MCF 10A (cell line): ENCODE results near the gene TSGA10IP. TPM values are rescaled to one million over a fixed set of nuclear protein-coding genes. Genes with fewer than 3 reads are reported as not detected.

Source experiments
- BruUV-seq: library from RNA; stranded (reverse); fragments of 400-500 nt; replicated peaks from 2 replicates; lab custom pipeline; 2021; lab: Mats Ljungman, UMichigan
- CTCF ChIA-PET: fragments of 300-600 bp; sonication (Branson Sonifier 250); formaldehyde crosslinking; extraction: SDS; loops from one replicate; lab custom pipeline; 2021; ENCODE audit warnings: antibody characterized with exemption, inconsistent platforms; lab: Yijun Ruan, JAX
- POLR2A ChIA-PET: fragments of 300-600, 350-650 bp; sonication (Branson Sonifier 250); formaldehyde crosslinking; extraction: SDS; loops from one replicate; lab custom pipeline; 2020; ENCODE audit warnings: antibody characterized with exemption, inconsistent platforms; lab: Yijun Ruan, JAX
- DNase-seq: peaks from one replicate; pipeline ENCODE4 v3.0.0-alpha.2; 2018; ENCODE audit not compliant: unreplicated experiment
- H3K27ac Mint-ChIP-seq: one replicate; pipeline ENCODE4 v1.8.0; 2022; ENCODE audit warnings: mild to moderate bottlenecking, low read depth, mixed read lengths; ENCODE audit not compliant: unreplicated experiment
- H3K27me3 Mint-ChIP-seq: one replicate; pipeline ENCODE4 v1.8.0; 2022; ENCODE audit warnings: mixed read lengths; ENCODE audit not compliant: insufficient read depth, unreplicated experiment
- H3K36me3 Mint-ChIP-seq: one replicate; pipeline ENCODE4 v1.8.0; 2022; ENCODE audit warnings: mild to moderate bottlenecking, moderate library complexity, mixed read lengths; ENCODE audit not compliant: insufficient read depth, unreplicated experiment
- H3K4me1 Mint-ChIP-seq: one replicate; pipeline ENCODE4 v1.8.0; 2022; ENCODE audit warnings: mixed read lengths; ENCODE audit not compliant: insufficient read depth, unreplicated experiment
- H3K4me3 Mint-ChIP-seq: one replicate; pipeline ENCODE4 v1.8.0; 2022; ENCODE audit warnings: mild to moderate bottlenecking, moderate library complexity, mixed read lengths; ENCODE audit not compliant: unreplicated experiment
- H3K9me3 Mint-ChIP-seq: one replicate; pipeline ENCODE4 v1.8.0; 2022; ENCODE audit warnings: mixed read lengths; ENCODE audit not compliant: unreplicated experiment
- CTCF ChIP-seq: fragments of 200-600 bp; IDR thresholded peaks from one replicate; pipeline ENCODE4 v1.8.0; 2022; ENCODE audit warnings: antibody characterized with exemption, mild to moderate bottlenecking; ENCODE audit not compliant: unreplicated experiment
- intact Hi-C: fragments of 100-400 bp; cut with micrococcal nuclease; formaldehyde crosslinking; loops from 2 replicates; pipeline ENCODE4 v1.14.1; 2022
- total RNA-seq: library from RNA; stranded (reverse); gene quantifications from 2 replicates; pipeline ENCODE4 v1.2.3, GENCODE V29; 2022

Gene TSGA10IP
- total RNA-seq, 1 experiment from 2014 or later, result not detected

DNA sequence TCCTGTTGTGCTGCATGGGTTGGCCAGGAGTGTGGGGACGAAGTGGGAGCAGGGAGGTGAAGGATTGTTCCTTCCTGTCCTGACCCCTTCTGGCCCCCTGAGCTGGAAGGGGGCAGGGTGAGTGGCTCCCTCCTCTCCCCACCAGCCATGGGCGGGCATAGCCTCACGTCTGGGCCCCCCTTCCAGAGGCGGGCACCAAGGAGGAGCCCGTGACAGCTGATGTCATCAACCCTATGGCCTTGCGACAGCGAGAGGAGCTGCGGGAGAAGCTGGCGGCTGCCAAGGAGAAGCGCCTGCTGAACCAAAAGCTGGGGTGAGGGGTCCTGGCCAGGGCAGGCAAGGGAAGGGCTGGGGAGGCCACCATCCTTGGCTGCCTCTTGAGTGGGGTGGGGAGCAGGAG, 19.6 kb downstream of the TSGA10IP start:
- POLR2A ChIA-PET, result no interaction called here

DNA sequence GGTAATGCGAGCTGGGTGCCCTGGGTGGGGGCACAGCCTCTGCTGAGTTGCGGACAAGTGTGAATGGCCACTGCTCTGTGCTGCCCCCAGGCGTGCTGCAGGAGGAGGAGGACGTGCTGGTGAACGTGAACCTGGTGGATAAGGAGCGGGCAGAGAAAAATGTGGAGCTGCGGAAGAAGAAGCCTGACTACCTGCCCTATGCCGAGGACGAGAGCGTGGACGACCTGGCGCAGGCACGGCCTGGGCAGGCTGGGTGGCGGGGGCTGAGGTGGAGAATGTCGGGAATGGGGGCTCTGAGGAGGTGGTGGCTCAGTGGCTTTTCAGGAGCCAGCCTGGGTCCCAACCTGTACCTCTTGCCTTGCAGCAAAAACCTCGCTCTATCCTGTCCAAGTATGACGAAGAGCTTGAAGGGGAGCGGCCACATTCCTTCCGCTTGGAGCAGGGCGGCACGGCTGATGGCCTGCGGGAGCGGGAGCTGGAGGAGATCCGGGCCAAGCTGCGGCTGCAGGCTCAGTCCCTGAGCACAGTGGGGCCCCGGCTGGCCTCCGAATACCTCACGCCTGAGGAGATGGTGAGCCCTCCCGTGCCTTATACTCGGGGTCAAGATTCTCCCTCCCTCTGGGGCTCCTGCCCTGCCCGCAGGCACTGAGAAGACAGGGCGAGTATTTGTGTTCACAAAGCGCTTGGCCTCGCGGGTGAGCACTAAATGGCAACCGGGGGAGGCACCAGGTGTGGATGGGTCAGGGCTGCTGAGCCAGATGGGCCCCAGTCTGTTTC, 20.9 kb downstream of the TSGA10IP start:
- CTCF ChIA-PET, result interaction anchor here (0.9 to 2.4 kb wide), 6 partner anchors 14 to 81 kb away, joined by 3 to 12 read pairs (median 4); partner anchors contain the start of gene CATSPER1

More for the DNA sequence above, 19.6 kb downstream of the TSGA10IP start:
- BruUV-seq, result no TSS peak
- Mint-ChIP-seq H3K27ac (no peak overlapping the region), H3K4me3 (no peak overlapping the region), H3K9me3 (no peaks in the 10 kb centered on the region), H3K27me3 (no peaks in the 10 kb centered on the region), H3K4me1 (peaks cover 29% of the 10 kb centered on the region), H3K36me3 (peaks cover 54% of the 10 kb centered on the region)
- no peak for DNase-seq
- intact Hi-C loops, result no loop called here
- no peak for TF ChIP-seq CTCF
- CTCF ChIA-PET, result interaction anchor here (1.0 kb wide), 1 partner anchor 80 kb away, joined by 4 read pairs; no protein-coding TSS in a partner anchor

DNA sequence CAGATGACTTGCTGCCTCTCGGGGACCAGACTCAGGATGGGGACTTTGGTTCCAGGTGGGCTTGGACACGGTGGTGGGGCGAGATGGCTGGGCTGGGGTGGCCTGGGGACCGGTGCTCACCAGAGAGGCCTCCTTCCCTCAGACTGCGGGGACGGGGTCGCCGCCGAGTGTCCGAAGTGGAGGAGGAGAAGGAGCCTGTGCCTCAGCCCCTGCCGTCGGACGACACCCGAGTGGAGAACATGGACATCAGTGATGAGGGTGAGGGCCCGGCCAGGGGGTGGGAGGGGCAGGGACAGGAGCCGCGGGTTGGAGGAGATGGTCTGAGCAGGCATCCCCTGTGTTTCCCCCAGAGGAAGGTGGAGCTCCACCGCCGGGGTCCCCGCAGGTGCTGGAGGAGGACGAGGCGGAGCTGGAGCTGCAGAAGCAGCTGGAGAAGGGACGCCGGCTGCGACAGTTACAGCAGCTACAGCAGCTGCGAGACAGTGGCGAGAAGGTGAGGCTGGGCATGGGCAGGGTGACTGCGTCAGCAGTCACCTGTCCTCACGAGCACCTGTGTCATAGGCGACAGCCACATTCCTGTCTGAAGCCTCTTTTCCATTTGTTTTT, 22.2 kb downstream of the TSGA10IP start:
- Mint-ChIP-seq H3K27me3 (no peaks in the 10 kb centered on the region), H3K9me3 (no peaks in the 10 kb centered on the region), H3K4me3 (no peak overlapping the region), H3K4me1 (peaks cover 29% of the 10 kb centered on the region), H3K36me3 (peaks cover 69% of the 10 kb centered on the region), H3K27ac (no peak overlapping the region)
- intact Hi-C loops, result no loop called here
- ChIA-PET CTCF (interaction anchor here (1.2 to 2.4 kb wide), 2 partner anchors 78 to 82 kb away, joined by 5 to 12 read pairs; no protein-coding TSS in a partner anchor), POLR2A (no interaction called here)
- no peak for DNase-seq
- no TSS peak for BruUV-seq
- TF ChIP-seq CTCF, result no peak

More for the DNA sequence above, 20.9 kb downstream of the TSGA10IP start:
- H3K27ac Mint-ChIP-seq, result no peak overlapping the region
- H3K27me3 Mint-ChIP-seq, result no peaks in the 10 kb centered on the region
- peaks cover 60% of the 10 kb centered on the region for H3K36me3 Mint-ChIP-seq
- intact Hi-C loops, result no loop called here
- H3K4me3 Mint-ChIP-seq, result no peak overlapping the region
- TF ChIP-seq CTCF, result no peak
- no peaks in the 10 kb centered on the region for H3K9me3 Mint-ChIP-seq
- POLR2A ChIA-PET, result interaction anchor here (0.6 to 1.3 kb wide), 2 partner anchors 66 to 79 kb away, joined by 3 read pairs; no protein-coding TSS in a partner anchor
- BruUV-seq, result TSS peak; percentile 23
- H3K4me1 Mint-ChIP-seq, result peaks cover 33% of the 10 kb centered on the region
- no peak for DNase-seq
